ENCODE measurements around the gene RECQL5. TPM values are rescaled to one million over a fixed set of nuclear protein-coding genes. Genes with fewer than 3 reads are reported as not detected.

Gene RECQL5
- polyA plus RNA-seq, 3 donors from 2014 or later: 7.0 to 18.1 (median 15.5) TPM

DNA sequence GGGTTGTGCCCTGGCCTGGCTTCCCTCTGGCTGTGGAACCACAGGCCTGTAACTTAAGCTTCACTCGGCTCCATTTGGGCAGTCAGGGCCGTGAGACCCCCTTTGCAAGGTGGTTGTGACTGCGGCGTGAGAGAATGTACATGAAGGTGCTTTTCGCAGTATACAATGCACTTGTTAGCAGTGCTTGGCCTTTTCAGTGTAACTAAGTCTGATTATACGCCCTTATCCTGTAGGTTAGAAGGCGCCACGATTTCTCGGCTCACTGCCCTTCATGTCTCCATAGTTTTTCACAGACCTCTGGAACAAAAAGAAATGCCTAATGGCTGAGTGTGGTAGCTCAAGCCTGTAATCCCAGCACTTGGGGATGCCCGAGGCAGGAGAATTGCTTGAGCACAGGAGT is 13.5 kb upstream of the RECQL5 start:
- no peak overlapping the region for H3K4me3 Mint-ChIP-seq
- no peak for DNase-seq
- H3K9me3 Mint-ChIP-seq: no peaks in the 10 kb centered on the region
- H3K27ac Mint-ChIP-seq: no peak overlapping the region
- H3K36me3 Mint-ChIP-seq: peaks cover 3 to 11% (median 4%) of the 10 kb centered on the region in 3 donors
- peaks cover 0 to 3% (median 2%) of the 10 kb centered on the region in 3 donors for H3K27me3 Mint-ChIP-seq (ENCODE audit: low read depth in 3 of 3)
- peaks cover 3 to 34% of the 10 kb centered on the region in 2 donors for H3K4me1 Mint-ChIP-seq

DNA sequence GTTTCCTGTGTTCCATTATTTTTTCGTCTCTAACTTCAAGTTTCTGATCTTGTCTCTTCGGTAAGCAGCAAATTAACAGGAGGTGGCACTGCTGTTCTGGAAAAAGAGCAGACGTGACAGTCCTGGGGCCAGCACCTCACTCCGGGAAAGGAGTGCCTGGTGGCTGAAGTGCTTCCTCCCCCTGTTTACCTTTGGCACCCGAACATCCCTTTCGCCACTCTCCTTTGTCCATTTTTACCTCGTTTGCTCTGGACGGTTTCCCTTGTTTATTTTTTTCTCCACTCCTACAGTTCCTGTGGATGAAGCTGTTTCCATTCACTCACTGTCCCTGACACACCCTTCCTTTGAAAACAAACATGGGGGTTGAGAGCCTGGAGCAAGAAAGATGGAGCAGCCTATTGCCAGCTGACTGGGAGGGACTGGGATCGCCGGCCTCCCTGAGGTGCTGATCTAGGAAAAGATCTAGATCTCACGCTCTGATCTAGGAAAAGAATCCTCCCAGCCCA is 12.8 kb upstream of the RECQL5 start:
- no peak overlapping the region for H3K27ac Mint-ChIP-seq
- H3K36me3 Mint-ChIP-seq: peaks cover 3 to 8% (median 4%) of the 10 kb centered on the region in 3 donors
- DNase-seq: no peak
- no peak overlapping the region for H3K4me3 Mint-ChIP-seq
- H3K9me3 Mint-ChIP-seq: no peaks in the 10 kb centered on the region
- peaks cover 0 to 2% (median 0%) of the 10 kb centered on the region in 3 donors for H3K27me3 Mint-ChIP-seq (ENCODE audit: low read depth in 3 of 3)
- H3K4me1 Mint-ChIP-seq: peaks cover 2 to 28% of the 10 kb centered on the region in 2 donors

DNA sequence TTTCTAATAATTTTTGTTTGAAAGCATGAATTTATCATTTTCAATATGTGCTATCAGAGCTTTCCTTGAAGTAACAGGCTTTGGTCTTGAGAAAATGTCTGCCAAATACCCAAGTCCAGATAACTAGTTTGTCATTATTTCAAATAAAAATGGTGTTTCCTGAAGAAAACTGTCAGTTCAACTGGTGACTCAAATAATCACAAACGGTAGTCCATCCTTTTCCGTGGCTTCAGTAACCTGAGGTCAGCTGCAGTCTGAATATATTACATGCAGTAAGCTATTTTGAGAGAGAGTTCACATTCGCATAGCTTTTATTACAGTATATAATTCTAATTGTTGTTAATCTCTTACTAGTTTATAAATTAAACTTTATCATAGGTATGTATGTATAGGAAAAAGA is 9.5 kb upstream of the RECQL5 start:
- no peaks in the 10 kb centered on the region for H3K9me3 Mint-ChIP-seq
- peaks cover 3 to 19% (median 13%) of the 10 kb centered on the region in 3 donors for H3K36me3 Mint-ChIP-seq
- no peak overlapping the region for H3K4me3 Mint-ChIP-seq
- H3K4me1 Mint-ChIP-seq: peaks cover 5 to 22% of the 10 kb centered on the region in 2 donors
- DNase-seq: no peak
- H3K27ac Mint-ChIP-seq: no peak overlapping the region
- H3K27me3 Mint-ChIP-seq (ENCODE audit: low read depth in 3 of 3): peaks cover 0 to 2% (median 0%) of the 10 kb centered on the region in 3 donors

DNA sequence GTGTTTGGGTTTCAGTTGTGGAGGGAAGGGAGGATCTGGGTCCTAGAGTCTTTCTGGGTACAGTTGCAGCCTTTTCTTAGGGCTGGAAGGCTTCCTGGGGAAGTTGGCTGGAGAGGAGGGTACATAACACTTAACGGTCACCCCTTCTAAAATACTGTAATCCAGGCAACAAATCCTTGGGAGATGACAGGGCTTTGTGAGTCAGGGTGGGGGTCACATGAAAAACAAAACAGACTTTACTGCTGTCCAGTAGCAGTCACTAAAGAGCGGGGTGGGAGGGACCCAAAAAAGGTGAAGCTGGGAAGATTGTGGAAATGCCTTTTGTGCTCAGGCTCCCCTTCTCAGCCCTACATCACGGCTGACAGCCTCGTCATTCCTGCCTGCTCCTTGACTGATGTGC is 6.5 kb upstream of the RECQL5 start:
- H3K36me3 Mint-ChIP-seq: peaks cover 8 to 22% (median 20%) of the 10 kb centered on the region in 3 donors
- H3K4me1 Mint-ChIP-seq: peaks cover 11 to 30% of the 10 kb centered on the region in 2 donors
- peak overlapping the region in 1 of 6 donors; percentile 37 for H3K27ac Mint-ChIP-seq
- no peak for DNase-seq
- no peak overlapping the region for H3K4me3 Mint-ChIP-seq
- H3K9me3 Mint-ChIP-seq: no peaks in the 10 kb centered on the region
- H3K27me3 Mint-ChIP-seq (ENCODE audit: low read depth in 3 of 3): no peaks in the 10 kb centered on the region

DNA sequence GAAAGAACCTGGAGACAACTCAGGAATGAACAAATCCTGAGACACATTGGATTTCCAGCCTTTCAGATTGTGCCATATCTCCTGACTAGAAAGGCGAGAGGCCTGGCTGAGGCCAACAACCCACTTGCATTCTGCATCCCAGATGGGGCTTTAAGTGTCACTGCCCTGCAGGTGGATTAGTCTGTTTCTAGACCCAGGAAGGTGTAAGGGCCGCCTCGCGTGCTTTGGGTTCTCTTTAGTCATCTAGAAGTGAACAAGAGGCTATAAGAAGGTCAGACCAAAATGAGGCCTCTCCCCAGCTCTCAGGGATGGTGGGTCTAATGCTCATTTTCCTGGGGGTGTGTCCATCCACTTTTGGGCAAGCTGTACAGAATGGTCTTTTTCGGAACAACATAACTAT is 5.1 kb upstream of the RECQL5 start:
- Mint-ChIP-seq H3K9me3 (no peaks in the 10 kb centered on the region), H3K27ac (no peak overlapping the region), H3K27me3 (ENCODE audit: low read depth in 3 of 3) (peaks cover 0 to 2% (median 0%) of the 10 kb centered on the region in 3 donors), H3K4me3 (no peak overlapping the region), H3K4me1 (peaks cover 11 to 30% of the 10 kb centered on the region in 2 donors), H3K36me3 (peaks cover 8 to 25% (median 20%) of the 10 kb centered on the region in 3 donors)
- no peak for DNase-seq

DNA sequence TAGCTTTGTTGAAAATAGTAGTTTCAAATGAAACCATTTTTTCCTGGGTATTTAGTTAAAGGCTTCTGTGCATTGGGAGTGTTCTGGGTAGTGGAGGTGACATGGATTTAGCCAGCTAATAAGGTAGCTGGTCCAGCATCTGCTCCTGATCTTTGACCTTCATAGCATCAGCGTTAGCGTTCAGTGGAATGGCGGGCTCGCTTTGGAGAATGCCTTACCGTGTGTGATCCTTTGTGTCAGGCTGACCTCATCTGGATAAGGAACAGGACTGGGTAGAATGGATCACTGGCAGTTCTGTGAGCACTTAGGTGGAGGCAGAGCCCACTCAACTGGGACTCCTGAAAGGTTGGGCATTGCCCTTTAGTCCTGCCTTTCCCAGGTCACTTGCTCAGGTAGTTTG is 3.9 kb upstream of the RECQL5 start:
- H3K36me3 Mint-ChIP-seq: peaks cover 5 to 22% (median 20%) of the 10 kb centered on the region in 3 donors
- peaks cover 16 to 25% of the 10 kb centered on the region in 2 donors for H3K4me1 Mint-ChIP-seq
- H3K27me3 Mint-ChIP-seq (ENCODE audit: low read depth in 3 of 3): peaks cover 0 to 2% (median 1%) of the 10 kb centered on the region in 3 donors
- no peak overlapping the region for H3K27ac Mint-ChIP-seq
- H3K9me3 Mint-ChIP-seq: no peaks in the 10 kb centered on the region
- H3K4me3 Mint-ChIP-seq: no peak overlapping the region
- DNase-seq: no peak

DNA sequence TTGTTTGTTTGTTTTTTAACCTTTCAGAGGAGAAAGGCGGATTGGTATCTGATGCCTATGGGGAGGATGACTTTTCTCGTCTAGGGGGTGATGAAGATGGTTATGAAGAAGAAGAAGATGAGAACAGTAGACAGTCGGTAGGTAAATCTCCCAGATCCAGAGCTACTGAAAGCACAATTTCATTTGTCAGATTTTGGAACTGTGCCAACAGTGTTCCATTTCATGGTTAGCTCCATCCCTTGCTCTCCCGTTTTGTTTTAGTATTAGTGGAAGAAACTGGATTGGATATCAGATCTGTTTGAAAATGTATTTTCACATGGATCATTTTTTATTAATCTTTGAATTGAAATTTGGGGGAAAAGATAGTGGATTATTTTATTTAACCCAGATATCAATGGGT is 1.5 kb upstream of the RECQL5 start:
- Mint-ChIP-seq H3K36me3 (peaks cover 5 to 25% (median 21%) of the 10 kb centered on the region in 3 donors), H3K27ac (no peak overlapping the region), H3K27me3 (ENCODE audit: low read depth in 3 of 3) (peaks cover 0 to 2% (median 1%) of the 10 kb centered on the region in 3 donors), H3K9me3 (no peaks in the 10 kb centered on the region), H3K4me3 (no peak overlapping the region), H3K4me1 (peaks cover 14 to 24% of the 10 kb centered on the region in 2 donors)
- no peak for DNase-seq

DNA sequence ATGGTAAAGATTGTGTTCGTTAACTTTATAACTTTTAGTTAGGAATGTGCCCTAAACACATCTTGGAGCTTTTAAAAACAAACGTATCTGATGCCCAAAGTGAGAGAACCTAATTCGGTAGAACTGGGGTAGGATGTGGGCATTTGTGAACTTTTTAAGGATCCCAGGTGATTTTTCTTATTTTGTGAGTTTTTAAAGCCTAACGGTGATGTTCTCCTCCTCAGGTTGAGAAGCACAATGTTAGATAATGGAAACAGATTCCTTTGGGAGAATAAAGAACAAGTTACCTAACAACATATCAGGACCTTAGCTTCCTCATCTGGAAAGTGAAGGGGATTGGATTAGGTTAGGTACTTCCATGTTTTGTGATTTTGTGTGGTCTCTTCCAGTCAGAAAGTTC is 871 bp upstream of the RECQL5 start:
- DNase-seq: no peak
- Mint-ChIP-seq H3K4me3 (no peak overlapping the region), H3K36me3 (peaks cover 5 to 25% (median 16%) of the 10 kb centered on the region in 3 donors), H3K4me1 (peaks cover 14 to 21% of the 10 kb centered on the region in 2 donors), H3K9me3 (no peaks in the 10 kb centered on the region), H3K27ac (no peak overlapping the region), H3K27me3 (ENCODE audit: low read depth in 3 of 3) (peaks cover 0 to 2% (median 1%) of the 10 kb centered on the region in 3 donors)

DNA sequence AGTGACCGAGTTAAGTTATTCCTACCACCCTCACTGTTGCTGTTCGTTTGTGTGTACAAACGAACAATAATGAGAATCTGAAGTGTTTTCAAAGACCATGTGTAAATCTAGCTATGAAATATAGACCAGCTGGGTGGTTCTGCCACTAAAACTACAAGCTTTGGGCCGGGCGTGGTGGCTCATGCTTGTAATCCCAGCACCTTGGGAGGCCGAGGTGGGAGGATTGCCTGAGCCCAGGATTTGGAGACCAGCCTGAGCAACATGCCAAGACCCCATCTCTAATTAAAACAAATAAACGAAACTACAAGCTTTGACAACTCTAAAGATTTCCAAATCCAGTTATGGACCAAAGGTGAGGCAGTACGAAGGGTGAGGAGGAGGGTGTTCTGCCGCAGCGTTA is 973 bp downstream of the RECQL5 start:
- Mint-ChIP-seq H3K27me3 (ENCODE audit: low read depth in 3 of 3) (peaks cover 0 to 2% (median 1%) of the 10 kb centered on the region in 3 donors), H3K4me3 (peak overlapping the region; percentile 44 to 70 (median 63)), H3K9me3 (no peaks in the 10 kb centered on the region), H3K27ac (peak overlapping the region in 5 of 6 donors; percentile 23 to 89 (median 77)), H3K4me1 (peaks cover 8 to 11% of the 10 kb centered on the region in 2 donors), H3K36me3 (peaks cover 5 to 29% (median 14%) of the 10 kb centered on the region in 3 donors)
- DNase-seq: no peak

DNA sequence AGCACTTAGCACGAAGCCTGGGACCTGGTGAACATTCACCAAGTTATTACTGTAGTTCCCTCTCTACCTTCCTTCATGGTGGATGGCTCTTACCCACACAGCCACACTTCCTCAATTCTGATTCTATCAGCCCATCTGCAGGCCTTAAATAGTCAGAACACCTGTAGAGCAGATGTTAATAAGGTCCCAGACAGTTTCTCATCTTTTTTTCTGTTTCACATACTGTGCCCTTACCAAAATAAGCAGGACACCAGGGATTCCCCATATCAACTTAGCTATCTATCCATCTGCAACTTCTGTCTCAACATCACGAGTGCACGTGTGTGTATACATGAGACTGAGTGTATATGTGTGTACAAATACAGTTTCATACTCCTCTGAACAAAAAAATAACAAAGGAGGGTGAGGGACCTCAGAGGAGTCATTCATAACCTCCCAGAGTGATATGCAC is 2.8 kb downstream of the RECQL5 start:
- Mint-ChIP-seq H3K4me1 (peaks cover 0 to 5% of the 10 kb centered on the region in 2 donors), H3K4me3 (no peak overlapping the region), H3K27ac (no peak overlapping the region), H3K9me3 (no peaks in the 10 kb centered on the region), H3K36me3 (peaks cover 0 to 21% (median 13%) of the 10 kb centered on the region in 3 donors), H3K27me3 (ENCODE audit: low read depth in 3 of 3) (peaks cover 0 to 2% (median 1%) of the 10 kb centered on the region in 3 donors)
- no peak for DNase-seq

DNA sequence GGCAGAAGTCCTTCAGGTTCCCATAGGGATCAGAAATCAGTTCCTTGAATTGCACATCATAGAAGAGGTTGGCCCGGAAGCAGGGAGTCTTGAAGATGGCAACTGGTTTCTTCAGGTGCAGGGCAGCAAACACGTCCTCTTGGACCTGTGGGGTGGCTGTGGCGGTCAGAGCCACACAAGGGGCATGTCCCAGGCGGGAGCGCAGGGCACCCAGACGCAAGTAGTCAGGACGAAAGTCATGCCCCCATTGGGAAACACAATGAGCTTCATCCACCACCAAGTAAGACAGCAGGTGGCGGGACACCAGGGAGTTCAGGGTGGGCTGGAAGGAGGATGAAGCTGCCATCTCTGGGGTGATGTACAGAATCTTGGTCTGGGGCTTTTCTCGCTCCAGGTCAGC is 4.4 kb downstream of the RECQL5 start:
- Mint-ChIP-seq H3K9me3 (no peaks in the 10 kb centered on the region), H3K4me1 (peaks cover 0 to 5% of the 10 kb centered on the region in 2 donors)

DNA sequence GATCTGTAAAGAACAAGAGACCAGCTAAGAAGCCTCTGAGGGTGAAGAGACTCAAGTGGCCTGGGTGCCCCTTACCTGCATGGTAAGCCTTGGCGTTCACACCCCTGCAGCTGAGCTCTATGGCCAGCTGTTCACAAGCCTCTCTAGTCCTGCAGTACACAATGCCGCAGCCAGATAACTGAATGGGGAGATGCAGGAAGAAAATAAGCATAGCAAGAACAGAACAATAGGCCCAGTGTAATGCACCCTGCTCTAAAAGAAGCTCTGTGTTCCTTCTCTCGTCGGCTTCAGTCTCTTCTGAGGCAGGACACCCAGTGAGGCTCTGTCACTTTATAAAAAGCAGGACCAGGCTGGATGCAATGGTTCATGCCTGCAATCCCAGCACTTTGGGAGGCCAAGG is 5.4 kb downstream of the RECQL5 start:
- Mint-ChIP-seq H3K27me3 (ENCODE audit: low read depth in 3 of 3) (peaks cover 0 to 1% (median 0%) of the 10 kb centered on the region in 3 donors), H3K36me3 (peaks cover 0 to 21% (median 9%) of the 10 kb centered on the region in 3 donors), H3K4me1 (peaks cover 0 to 5% of the 10 kb centered on the region in 2 donors), H3K4me3 (no peak overlapping the region), H3K9me3 (no peaks in the 10 kb centered on the region), H3K27ac (no peak overlapping the region)
- no peak for DNase-seq

More for the DNA sequence above, 4.4 kb downstream of the RECQL5 start:
- Mint-ChIP-seq H3K27me3 (ENCODE audit: low read depth in 3 of 3) (peaks cover 0 to 1% (median 0%) of the 10 kb centered on the region in 3 donors), H3K36me3 (peaks cover 0 to 21% (median 9%) of the 10 kb centered on the region in 3 donors), H3K4me3 (no peak overlapping the region), H3K27ac (no peak overlapping the region)
- DNase-seq: no peak

DNA sequence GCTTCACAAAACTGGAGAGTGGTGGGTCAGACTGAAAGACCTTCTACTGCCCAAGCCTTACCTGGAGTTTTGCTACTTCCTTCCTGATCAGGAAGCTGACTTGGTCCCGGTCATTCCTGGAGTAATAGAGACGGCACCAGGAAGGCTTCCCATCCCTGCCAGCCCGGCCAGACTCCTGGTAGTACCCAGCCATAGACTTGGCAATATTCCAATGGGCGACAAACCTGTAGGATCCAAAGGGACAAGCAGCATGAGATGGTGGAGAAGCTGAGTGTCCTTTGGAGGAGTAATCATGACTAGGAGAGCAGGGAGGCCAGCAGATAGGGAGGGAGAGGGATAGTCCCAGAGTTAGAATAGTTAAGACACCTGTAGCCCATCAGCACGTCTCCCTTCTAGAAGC is 8.7 kb downstream of the RECQL5 start:
- Mint-ChIP-seq H3K27ac (no peak overlapping the region), H3K27me3 (ENCODE audit: low read depth in 3 of 3) (no peaks in the 10 kb centered on the region), H3K4me3 (no peak overlapping the region), H3K36me3 (peaks cover 0 to 19% (median 9%) of the 10 kb centered on the region in 3 donors), H3K4me1 (no peaks in the 10 kb centered on the region), H3K9me3 (no peaks in the 10 kb centered on the region)
- no peak for DNase-seq

DNA sequence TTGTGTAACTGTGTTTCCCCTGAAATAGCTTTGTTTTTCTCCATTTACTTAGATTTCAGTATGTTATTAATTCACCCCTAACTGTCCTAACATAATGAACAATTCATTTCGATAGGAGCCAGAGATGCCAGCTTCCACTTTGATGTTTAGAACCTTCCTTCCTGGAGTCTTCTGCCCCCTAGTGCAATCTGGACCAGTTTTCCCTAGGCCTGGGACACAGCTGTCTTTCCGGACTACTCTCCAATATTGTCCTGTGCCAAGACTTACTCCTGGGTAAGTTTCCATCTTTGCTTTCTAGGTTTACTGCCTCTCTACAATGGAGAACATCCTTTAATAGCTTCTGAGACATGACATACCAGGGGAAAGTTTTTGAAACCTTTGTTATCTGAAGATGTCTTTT is 12.8 kb downstream of the RECQL5 start:
- Mint-ChIP-seq H3K36me3 (peaks cover 0 to 11% (median 7%) of the 10 kb centered on the region in 3 donors), H3K4me3 (no peak overlapping the region), H3K4me1 (no peaks in the 10 kb centered on the region), H3K27ac (peak overlapping the region in 1 of 6 donors; percentile 24), H3K9me3 (no peaks in the 10 kb centered on the region), H3K27me3 (ENCODE audit: low read depth in 3 of 3) (peaks cover 0 to 2% (median 0%) of the 10 kb centered on the region in 3 donors)
- DNase-seq: no peak

Measured in immature natural killer cell (primary cell).